T-helper 22 cell (primary cell): ENCODE data around the gene COL9A2.

Source experiments
- DNase-seq: peaks from one replicate; pipeline ENCODE4 v3.0.0-alpha.2; 2020; ENCODE audit warnings: low read depth

COL9A2 gene

GRCh38 chr1:40303051-40303771 is 13.9 kb downstream of the COL9A2 start:
- DNase-seq: no peak

GRCh38 chr1:40302475-40302874 is 14.6 kb downstream of the COL9A2 start:
- DNase-seq: no peak

GRCh38 chr1:40301541-40302299 is 15.4 kb downstream of the COL9A2 start:
- DNase-seq: no peak

GRCh38 chr1:40301066-40301465 is 16.0 kb downstream of the COL9A2 start:
- DNase-seq: no peak

GRCh38 chr1:40300651-40301050 is 16.4 kb downstream of the COL9A2 start:
- no peak for DNase-seq

- DNase-seq: no peak
These were observed 16.9 kb downstream of the COL9A2 start for GRCh38 chr1:40300249-40300567.

GRCh38 chr1:40299366-40300248 is 17.5 kb downstream of the COL9A2 start:
- no peak for DNase-seq

GRCh38 chr1:40291293-40291692 is 25.8 kb downstream of the COL9A2 start:
- DNase-seq: no peak

- DNase-seq: no peak
These were observed 35.2 kb downstream of the COL9A2 start for GRCh38 chr1:40281853-40282252.

- DNase-seq: no peak
These were observed 41.0 kb downstream of the COL9A2 start for GRCh38 chr1:40276122-40276521.

GRCh38 chr1:40274331-40274730 is 42.8 kb downstream of the COL9A2 start:
- no peak for DNase-seq

- no peak for DNase-seq
These were observed 43.4 kb downstream of the COL9A2 start for GRCh38 chr1:40273547-40274166.

- DNase-seq: no peak
These were observed 44.4 kb downstream of the COL9A2 start for GRCh38 chr1:40272653-40273213.

- no peak for DNase-seq
These were observed 46.8 kb downstream of the COL9A2 start for GRCh38 chr1:40270152-40270834.

GRCh38 chr1:40268211-40268610 is 48.9 kb downstream of the COL9A2 start:
- DNase-seq: no peak

GRCh38 chr1:40267767-40268187 is 49.3 kb downstream of the COL9A2 start:
- no peak for DNase-seq

- DNase-seq: no peak
These were observed 50.1 kb downstream of the COL9A2 start for GRCh38 chr1:40266786-40267535.

- DNase-seq: no peak
These were observed 51.2 kb downstream of the COL9A2 start for GRCh38 chr1:40265919-40266318.

- DNase-seq: no peak
These were observed 51.8 kb downstream of the COL9A2 start for GRCh38 chr1:40265298-40265697.

GRCh38 chr1:40264354-40264781 is 52.7 kb downstream of the COL9A2 start:
- no peak for DNase-seq

GRCh38 chr1:40258445-40258769 is 58.7 kb downstream of the COL9A2 start:
- no peak for DNase-seq
